GM12878 (cell line): Measurements from ENCODE around the gene KCNQ1OT1. TPM values are rescaled to one million over a fixed set of nuclear protein-coding genes. Genes with fewer than 3 reads are reported as not detected.

ENCODE experiments used
- ATAC-seq: fragments of 200-7000 bp; cut with Tn5 transposase; 3 replicates; pipeline ENCODE4 v1.9.1; 2020; ENCODE audit warnings: mild to moderate bottlenecking, moderate library complexity
- BruUV-seq: library from RNA; stranded (reverse); fragments of 400-500 nt; replicated peaks from 2 replicates; lab custom pipeline; 2021; lab: Mats Ljungman, UMichigan
- CTCF ChIA-PET: fragments of 300-600 bp; sonication (Branson Sonifier 250); formaldehyde crosslinking; extraction: SDS; loops from one replicate; lab custom pipeline; 2021; ENCODE audit warnings: inconsistent platforms; lab: Yijun Ruan, JAX
- POLR2A ChIA-PET: fragments of 350-600 bp; formaldehyde crosslinking; extraction: SDS; loops from one replicate; lab custom pipeline; 2021; ENCODE audit warnings: inconsistent platforms; lab: Charles Lee
- RAD21 ChIA-PET: fragments of 300-600 bp; sonication (Branson Sonifier 250); formaldehyde crosslinking; loops from one replicate; lab custom pipeline; 2023; ENCODE audit warnings: antibody characterized with exemption; ENCODE audit not compliant: unreplicated experiment; lab: Charles Lee
- SMC1A ChIA-PET: fragments of 300-600 bp; sonication (Branson Sonifier 250); formaldehyde crosslinking; loops from one replicate; lab custom pipeline; 2023; ENCODE audit not compliant: unreplicated experiment, uncharacterized antibody; lab: Charles Lee
- DNase-seq: peaks from one replicate; pipeline ENCODE4 v3.0.0-alpha.2; 2011; ENCODE audit warnings: low read depth, low spot score
- FAIRE-seq: peaks from 3 replicates; lab custom pipeline; 2011; peaks lifted over from hg19 to GRCh38; lab: Jason Lieb, UNC
- H2AFZ ChIP-seq: 2 replicates; pipeline ENCODE4 v1.6.0; 2011; ENCODE audit warnings: low read depth, low read length, control low read depth; ENCODE audit not compliant: control insufficient read depth
- H3K27ac ChIP-seq: 2 replicates; pipeline ENCODE4 v1.5.1; 2011; ENCODE audit warnings: control low read depth; ENCODE audit not compliant: control insufficient read depth, insufficient read depth
- H3K27me3 ChIP-seq, 2 experiments: replicated peaks in 1 of 2; 2 replicates each; pipeline versions ENCODE4 v1.6.0 to v1.6.1; 2011; ENCODE audit warnings: low read length in 1 of 2; ENCODE audit not compliant: control insufficient read depth in 2 of 2, insufficient read depth in 2 of 2
- H3K36me3 ChIP-seq, 2 experiments: 2 replicates each; pipeline ENCODE4 v1.5.1; 2011; ENCODE audit warnings: low read length in 1 of 2; ENCODE audit not compliant: control insufficient read depth in 2 of 2, insufficient read depth in 2 of 2
- H3K4me1 ChIP-seq: 2 replicates; pipeline ENCODE4 v1.6.1; 2011; ENCODE audit warnings: mild to moderate bottlenecking, low read length, moderate library complexity, mixed read lengths; ENCODE audit not compliant: control insufficient read depth, insufficient read depth
- H3K4me2 ChIP-seq: 2 replicates; pipeline ENCODE4 v1.6.0; 2011; ENCODE audit warnings: control low read depth; ENCODE audit not compliant: control insufficient read depth, insufficient read depth
- H3K4me3 ChIP-seq: fragments of 200-600 bp; sonication (generic); 2 replicates; pipeline ENCODE4 v1.5.1; 2016
- H3K79me2 ChIP-seq: 2 replicates; pipeline ENCODE4 v1.6.0; 2011; ENCODE audit warnings: low read length; ENCODE audit not compliant: control insufficient read depth, insufficient read depth
- H3K9ac ChIP-seq: 2 replicates; pipeline ENCODE4 v1.8.0; 2011; ENCODE audit warnings: low read length, control low read depth, mixed read lengths; ENCODE audit not compliant: control insufficient read depth, insufficient read depth
- H3K9me3 ChIP-seq: replicated peaks from 3 replicates; pipeline ENCODE4 v1.5.1; 2011; ENCODE audit warnings: mild to moderate bottlenecking, low read length; ENCODE audit not compliant: control insufficient read depth, insufficient read depth
- H4K20me1 ChIP-seq: 2 replicates; pipeline ENCODE4 v1.6.0; 2011; ENCODE audit not compliant: control insufficient read depth, insufficient read depth
- CBX5 ChIP-seq: sonication (generic); IDR thresholded peaks from 2 replicates; pipeline ENCODE4 v1.6.1; 2016; ENCODE audit warnings: low read depth, moderate library complexity, mild to moderate bottlenecking, inconsistent platforms
- CREM ChIP-seq: IDR thresholded peaks from 2 replicates; pipeline ENCODE4 v1.6.1; 2014; ENCODE audit warnings: antibody characterized with exemption, low read depth
- POU2F2 ChIP-seq: IDR thresholded peaks from 3 replicates; pipeline ENCODE4 v1.6.1; 2011; ENCODE audit warnings: low read depth, mild to moderate bottlenecking, low read length, borderline replicate concordance
- WGBS: methylation state at CpG from one replicate; pipeline ENCODE4 v1.1.6; 2016; ENCODE audit warnings: low lambda C conversion rate; ENCODE audit not compliant: insufficient replicate concordance, insufficient coverage; ENCODE audit errors: missing lambda C conversion rate; 5-methylcytosine and 5-hydroxymethylcytosine counted together
- in situ Hi-C: fragments of 300-500 bp; cut with MboI; formaldehyde crosslinking; loops from 9 replicates; pipeline ENCODE4 v1.14.3; 2018; ENCODE audit warnings: mixed read lengths
- intact Hi-C: fragments of 100-400 bp; cut with micrococcal nuclease; formaldehyde crosslinking; loops from one replicate; pipeline ENCODE4 v1.14.2; 2022; ENCODE audit not compliant: unreplicated experiment
- polyA plus RNA-seq, 11 experiments: library from polyadenylated mRNA; depleted of rRNA in 4 of 11; unstranded in 6 of 11; stranded (reverse) in 5 of 11; fragments of >200 nt; fragmentation: Nextera tagmentation in 4 of 11; fragmentation: Illumina TruSeq in 1 of 11; extraction: Ambion mirVana in 4 of 11; extraction: Trizol in 1 of 11; gene quantifications; 1 replicate in 1 of 11; 2 replicates in 10 of 11; pipeline versions ENCODE4 v1.2.1 to v1.2.3, GENCODE V29; 2011 to 2016; ENCODE audit warnings: inconsistent platforms in 2 of 11, missing spikeins in 2 of 11, low read depth in 1 of 11
- total RNA-seq, 4 experiments: library from RNA; depleted of rRNA in 3 of 4; stranded (reverse); fragments of >200 nt in 3 of 4; fragmentation: Illumina TruSeq in 1 of 4; extraction: Trizol in 1 of 4; gene quantifications; 2 replicates each; pipeline versions ENCODE4 v1.2.1 to v1.2.3, GENCODE V29; 2013 to 2021
- TF ChIP-seq, protein P1 (sequence below): fragments of 150-350 bp; IDR thresholded peaks from 2 replicates; pipeline ENCODE4 v1.6.1; 2014; ENCODE audit warnings: mild to moderate bottlenecking, low read depth, low read length

The KCNQ1OT1 gene
- total and polyA plus RNA-seq, 10 of the 15 experiments (the other 5 are each of a cell fraction or from before 2014, with no cell fraction given) = 0.02 to 1.6 (median 0.41) TPM

DNA sequence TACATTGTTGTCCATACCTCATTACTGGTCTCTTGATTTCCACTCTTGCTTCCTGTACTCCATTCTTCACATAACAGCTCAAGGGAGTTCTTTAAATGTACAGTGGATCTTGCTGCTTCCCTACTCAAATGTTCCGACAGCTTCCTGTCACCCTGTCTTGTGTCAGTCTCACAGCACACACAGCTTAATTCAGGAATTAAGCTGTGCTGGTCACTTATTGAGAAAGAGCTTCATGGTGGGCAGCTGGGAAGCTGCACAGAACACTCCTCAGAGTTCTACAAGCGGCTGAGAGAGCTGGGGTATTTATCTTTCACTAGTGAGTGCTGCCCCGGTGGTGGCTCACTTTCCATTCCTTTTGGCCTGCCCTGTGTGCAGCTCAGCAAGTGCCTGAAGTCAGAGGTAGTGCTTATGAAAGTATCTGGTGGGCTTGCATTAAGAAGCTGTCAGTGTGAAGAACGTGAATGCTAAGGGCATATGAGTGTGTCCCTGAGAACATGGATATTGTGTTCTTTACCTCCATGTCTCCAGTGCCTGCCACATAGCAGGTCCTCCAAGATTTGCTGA lies 48.7 kb downstream of the KCNQ1OT1 start (continued):
- TF ChIP-seq, protein P1, sequence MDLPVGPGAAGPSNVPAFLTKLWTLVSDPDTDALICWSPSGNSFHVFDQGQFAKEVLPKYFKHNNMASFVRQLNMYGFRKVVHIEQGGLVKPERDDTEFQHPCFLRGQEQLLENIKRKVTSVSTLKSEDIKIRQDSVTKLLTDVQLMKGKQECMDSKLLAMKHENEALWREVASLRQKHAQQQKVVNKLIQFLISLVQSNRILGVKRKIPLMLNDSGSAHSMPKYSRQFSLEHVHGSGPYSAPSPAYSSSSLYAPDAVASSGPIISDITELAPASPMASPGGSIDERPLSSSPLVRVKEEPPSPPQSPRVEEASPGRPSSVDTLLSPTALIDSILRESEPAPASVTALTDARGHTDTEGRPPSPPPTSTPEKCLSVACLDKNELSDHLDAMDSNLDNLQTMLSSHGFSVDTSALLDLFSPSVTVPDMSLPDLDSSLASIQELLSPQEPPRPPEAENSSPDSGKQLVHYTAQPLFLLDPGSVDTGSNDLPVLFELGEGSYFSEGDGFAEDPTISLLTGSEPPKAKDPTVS = no peak
- TF ChIP-seq CREM (no peak), CBX5 (no peak)

DNA sequence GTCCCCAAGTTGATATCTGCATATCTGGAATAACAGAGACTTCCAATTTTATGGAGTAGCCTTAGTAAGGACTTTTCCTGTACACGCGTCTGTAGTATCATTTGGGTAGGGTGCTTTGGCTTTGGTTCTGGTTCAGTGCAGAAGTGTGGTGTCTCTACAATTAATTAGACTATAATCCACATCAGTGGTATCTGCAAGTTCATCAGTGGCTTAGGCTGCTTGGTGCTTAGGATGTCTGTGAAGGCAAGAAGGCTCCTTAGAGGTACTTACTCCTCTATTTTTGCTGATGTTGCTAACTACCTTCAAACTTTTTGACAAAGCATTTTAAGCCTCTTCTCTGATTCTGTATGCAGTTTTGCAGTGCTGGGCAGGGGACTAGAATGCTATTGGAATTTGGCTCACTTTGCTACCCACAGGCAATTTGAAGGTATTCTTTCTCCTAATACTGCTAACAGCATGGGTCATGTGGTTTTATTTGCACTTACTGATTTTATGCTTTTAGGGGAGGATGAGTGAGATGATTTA lies 49.4 kb downstream of the KCNQ1OT1 start:
- WGBS = 100% methylated on average over 2 of the region's 2 CpGs
- intact Hi-C loops = no loop called here
- Histone ChIP-seq H3K9me3 (peaks cover 7% of the 10 kb centered on the region), H3K9ac (no peak overlapping the region), H3K27me3 (no peaks in the 10 kb centered on the region), H3K4me3 (no peak overlapping the region), H4K20me1 (no peaks in the 10 kb centered on the region), H3K4me2 (no peak overlapping the region), H2AFZ (no peak overlapping the region), H3K4me1 (no peaks in the 10 kb centered on the region), H3K79me2 (no peaks in the 10 kb centered on the region)
- CTCF ChIA-PET = no interaction called here
- BruUV-seq = no TSS peak
- ATAC-seq = no peak
- in situ Hi-C loops = no loop called here
- DNase-seq = no peak
- no peak for TF ChIP-seq POU2F2
- TF ChIP-seq, all 136 proteins: peak for 0
- RAD21 ChIA-PET = no interaction called here
- H3K27ac ChIP-seq = no peak overlapping the region
- no peak for FAIRE-seq
- no peaks in the 10 kb centered on the region for H3K36me3 ChIP-seq
- POLR2A ChIA-PET = no interaction called here
- SMC1A ChIA-PET = no interaction called here
